Skeletal muscle satellite cell (primary cell): ENCODE results near the gene MMP28.

Experiments used
- H3K27me3 ChIP-seq: 2 replicates; pipeline ENCODE4 v1.7.0; 2013; ENCODE audit warnings: low read length; ENCODE audit not compliant: control insufficient read depth, insufficient read depth
- H3K36me3 ChIP-seq: 2 replicates; pipeline ENCODE4 v1.7.0; 2013; ENCODE audit warnings: mild to moderate bottlenecking, control low read depth, low read length; ENCODE audit not compliant: insufficient read depth
- H3K4me1 ChIP-seq: 2 replicates; pipeline ENCODE4 v1.7.0; 2013; ENCODE audit warnings: low read length; ENCODE audit not compliant: control insufficient read depth, insufficient read depth
- H3K4me2 ChIP-seq: 2 replicates; pipeline ENCODE4 v1.7.0; 2013; ENCODE audit warnings: mild to moderate bottlenecking, low read length
- H3K4me3 ChIP-seq: 2 replicates; pipeline ENCODE4 v1.7.0; 2013; ENCODE audit warnings: low read length
- H3K9ac ChIP-seq: 2 replicates; pipeline ENCODE4 v1.7.0; 2013; ENCODE audit warnings: mild to moderate bottlenecking, low read depth, low read length, moderate library complexity
- H3K9me3 ChIP-seq: replicated peaks from 2 replicates; pipeline ENCODE4 v1.7.0; 2013; ENCODE audit warnings: mild to moderate bottlenecking, control low read depth, low read length

MMP28 gene

DNA sequence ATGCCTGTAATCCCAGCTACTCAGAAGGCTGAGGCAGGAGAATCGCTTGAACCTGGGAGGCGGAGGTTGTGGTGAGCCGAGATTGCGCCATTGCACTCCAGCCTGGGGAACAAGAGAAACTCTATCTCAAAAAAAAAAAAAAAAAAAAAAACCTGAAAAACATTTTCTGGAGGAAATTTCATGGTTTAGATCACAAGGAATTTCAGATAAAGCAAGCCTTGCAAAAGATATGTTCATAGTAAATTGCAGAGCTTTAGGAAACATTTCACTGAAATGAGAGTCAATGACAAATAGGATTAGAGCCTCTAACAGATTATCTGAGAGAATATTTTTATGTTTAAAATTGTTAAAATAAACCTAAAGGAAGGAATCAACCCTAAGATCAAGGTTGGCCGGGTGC is 17.0 kb upstream of the MMP28 start:
- no peak overlapping the region for H3K4me2 ChIP-seq
- H3K9ac ChIP-seq, result no peak overlapping the region
- H3K9me3 ChIP-seq, result no peaks in the 10 kb centered on the region
- H3K4me3 ChIP-seq, result no peak overlapping the region
- peaks cover 12% of the 10 kb centered on the region for H3K36me3 ChIP-seq
- no peaks in the 10 kb centered on the region for H3K27me3 ChIP-seq
- peaks cover 32% of the 10 kb centered on the region for H3K4me1 ChIP-seq

DNA sequence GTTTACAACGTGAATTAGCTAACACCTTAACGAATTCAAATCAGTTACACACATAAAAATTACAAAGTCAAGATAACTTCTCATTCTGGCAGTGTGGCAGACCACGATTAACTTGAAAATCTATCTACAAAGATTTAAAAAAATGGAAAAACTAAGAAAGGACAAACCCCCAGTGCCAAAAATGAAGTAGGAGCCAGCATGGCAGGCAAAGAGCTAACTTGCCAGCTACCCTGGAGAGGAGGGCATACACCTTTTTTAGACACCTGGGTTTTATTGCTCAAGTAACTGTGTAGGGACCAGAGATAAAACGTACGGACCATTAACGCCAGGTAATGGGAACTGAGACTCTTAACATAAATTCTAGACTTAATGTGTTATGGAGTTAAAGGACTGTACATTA is 16.3 kb upstream of the MMP28 start:
- Histone ChIP-seq H3K4me1 (peaks cover 38% of the 10 kb centered on the region), H3K9ac (peak overlapping the region; percentile 91), H3K36me3 (peaks cover 10% of the 10 kb centered on the region), H3K4me2 (peak overlapping the region; percentile 81), H3K9me3 (no peaks in the 10 kb centered on the region), H3K27me3 (no peaks in the 10 kb centered on the region), H3K4me3 (no peak overlapping the region)

DNA sequence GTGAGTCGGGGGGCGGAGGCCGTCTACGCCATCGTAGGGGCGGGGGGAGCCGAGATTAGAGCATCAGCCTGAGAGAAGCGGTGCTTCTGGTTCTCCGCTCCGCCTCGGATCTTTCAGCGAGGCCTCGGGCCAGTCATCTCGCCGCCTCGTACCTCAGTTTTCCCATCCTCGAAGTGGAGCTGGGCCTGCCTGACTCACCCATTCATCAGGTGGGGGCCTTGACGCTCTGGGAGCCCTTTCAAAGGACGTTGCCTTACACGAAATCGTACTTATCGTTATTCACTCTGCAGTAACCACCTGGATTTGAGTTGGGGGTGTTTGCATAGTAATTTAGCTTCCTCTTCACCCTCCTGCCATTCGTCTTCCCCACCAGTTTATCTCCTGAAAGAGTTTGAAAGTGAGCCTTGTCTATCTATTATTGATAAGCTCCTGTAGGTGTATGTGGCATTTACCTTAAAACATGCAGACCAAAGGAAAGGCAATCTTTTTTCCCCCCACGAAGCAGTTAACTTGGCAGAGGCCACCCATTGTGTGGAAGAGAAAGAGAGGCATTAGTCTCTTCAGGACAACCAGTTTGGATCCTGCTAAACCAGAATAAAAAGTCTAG is 14.5 kb upstream of the MMP28 start:
- Histone ChIP-seq H3K27me3 (no peaks in the 10 kb centered on the region), H3K9me3 (no peaks in the 10 kb centered on the region), H3K4me1 (peaks cover 40% of the 10 kb centered on the region), H3K4me3 (peak overlapping the region; percentile 92), H3K4me2 (peak overlapping the region; percentile 81), H3K36me3 (peaks cover 5% of the 10 kb centered on the region), H3K9ac (peak overlapping the region; percentile 91)

DNA sequence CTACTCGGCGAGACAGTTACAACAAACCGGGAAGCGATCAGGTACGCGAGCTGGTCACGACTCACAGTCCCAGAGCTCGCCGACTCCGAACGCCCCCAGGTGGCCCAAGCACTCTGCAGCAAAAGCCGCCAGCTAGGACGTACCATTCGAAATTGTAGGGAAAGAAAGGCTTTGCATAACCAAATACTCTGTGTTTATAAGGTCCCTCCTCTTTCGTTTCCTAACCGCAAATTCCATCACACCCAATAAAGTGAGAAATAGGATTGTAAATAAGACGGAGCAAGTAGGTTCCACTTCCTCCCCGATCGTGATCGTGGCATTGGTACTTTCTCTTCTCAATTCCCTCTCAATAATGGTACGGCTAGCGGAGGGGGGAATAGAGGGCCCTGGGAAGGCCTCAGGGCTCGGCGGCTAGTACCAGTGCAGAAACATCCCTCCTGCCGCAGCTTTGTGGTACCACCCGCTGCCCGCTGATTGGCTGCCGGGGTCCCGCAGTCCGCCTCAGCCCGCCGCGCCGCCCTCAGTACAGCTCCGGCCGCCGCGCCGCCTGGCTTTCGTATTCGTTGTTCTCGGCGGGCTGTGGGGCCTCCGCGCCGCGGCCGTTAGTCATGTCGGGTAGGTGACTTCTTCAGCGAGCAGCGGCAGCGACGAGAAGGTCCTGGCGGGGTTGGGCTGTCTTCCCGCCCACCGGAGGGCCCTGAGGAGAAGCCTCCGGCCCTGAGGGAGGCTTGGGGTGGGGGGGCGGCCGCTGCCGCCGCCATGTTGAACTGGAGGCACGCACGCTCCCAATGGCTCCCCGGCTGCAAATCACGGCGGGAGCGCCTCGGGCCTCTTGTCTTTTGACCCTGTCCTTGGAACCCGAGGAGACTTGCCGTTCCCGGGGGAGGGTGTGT is 13.8 kb upstream of the MMP28 start, which contains the start of gene TAF15:
Gene TAF15 (plus strand): TSS at position 523 of the 893 bp plus-strand sequence. CDS start 86 bp downstream, at position 609.
- peak within 1 kb of the TSS; percentile 92 for H3K4me3 ChIP-seq
- no peaks in the 10 kb centered on the region for H3K9me3 ChIP-seq
- H3K27me3 ChIP-seq, result no peaks in the 10 kb centered on the region

DNA sequence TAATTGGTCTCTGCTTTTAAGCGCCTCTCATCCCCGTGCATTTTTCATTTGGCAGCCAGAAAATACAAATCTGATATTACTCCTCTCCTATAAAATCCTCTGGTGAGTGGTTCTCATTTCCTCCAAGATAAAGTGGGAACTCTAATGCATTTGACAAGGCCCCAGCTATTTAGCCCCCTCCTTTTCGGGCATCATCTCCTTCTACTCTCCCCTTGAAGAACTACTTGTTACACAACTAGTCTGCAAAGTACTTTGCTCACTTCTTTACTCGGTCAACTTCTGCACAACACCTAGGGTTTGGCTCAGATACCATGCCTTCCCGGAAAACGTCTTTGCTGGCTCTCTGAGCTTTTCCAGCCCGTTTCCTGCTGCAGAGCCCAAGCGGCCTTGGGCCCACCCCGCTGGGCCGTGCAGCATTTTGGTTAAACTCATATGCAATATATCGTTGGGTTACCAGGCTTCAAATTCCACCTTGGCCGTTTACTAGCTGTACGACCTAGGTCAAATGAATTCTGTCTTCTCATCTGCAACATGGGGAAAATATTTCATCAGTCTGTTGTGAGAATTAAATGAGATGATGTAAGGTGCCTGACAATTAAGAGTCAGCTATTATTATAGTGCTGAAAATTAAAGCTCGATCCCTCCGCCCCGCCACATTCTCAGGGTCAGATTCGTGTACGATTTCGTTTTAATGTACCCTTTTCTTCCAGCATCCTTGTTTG is 13.0 kb upstream of the MMP28 start:
- peak overlapping the region; percentile 85 for H3K4me2 ChIP-seq
- peak overlapping the region; percentile 91 for H3K9ac ChIP-seq
- peak overlapping the region; percentile 92 for H3K4me3 ChIP-seq
- peaks cover 5% of the 10 kb centered on the region for H3K36me3 ChIP-seq
- H3K9me3 ChIP-seq, result no peaks in the 10 kb centered on the region
- H3K27me3 ChIP-seq, result no peaks in the 10 kb centered on the region
- peaks cover 40% of the 10 kb centered on the region for H3K4me1 ChIP-seq

More for the DNA sequence above, 13.8 kb upstream of the MMP28 start, which contains the start of gene TAF15:
- Histone ChIP-seq H3K4me1 (peaks cover 40% of the 10 kb centered on the region), H3K36me3 (peaks cover 5% of the 10 kb centered on the region), H3K9ac (peak within 1 kb of the TSS; percentile 91), H3K4me2 (peak within 1 kb of the TSS; percentile 85)

DNA sequence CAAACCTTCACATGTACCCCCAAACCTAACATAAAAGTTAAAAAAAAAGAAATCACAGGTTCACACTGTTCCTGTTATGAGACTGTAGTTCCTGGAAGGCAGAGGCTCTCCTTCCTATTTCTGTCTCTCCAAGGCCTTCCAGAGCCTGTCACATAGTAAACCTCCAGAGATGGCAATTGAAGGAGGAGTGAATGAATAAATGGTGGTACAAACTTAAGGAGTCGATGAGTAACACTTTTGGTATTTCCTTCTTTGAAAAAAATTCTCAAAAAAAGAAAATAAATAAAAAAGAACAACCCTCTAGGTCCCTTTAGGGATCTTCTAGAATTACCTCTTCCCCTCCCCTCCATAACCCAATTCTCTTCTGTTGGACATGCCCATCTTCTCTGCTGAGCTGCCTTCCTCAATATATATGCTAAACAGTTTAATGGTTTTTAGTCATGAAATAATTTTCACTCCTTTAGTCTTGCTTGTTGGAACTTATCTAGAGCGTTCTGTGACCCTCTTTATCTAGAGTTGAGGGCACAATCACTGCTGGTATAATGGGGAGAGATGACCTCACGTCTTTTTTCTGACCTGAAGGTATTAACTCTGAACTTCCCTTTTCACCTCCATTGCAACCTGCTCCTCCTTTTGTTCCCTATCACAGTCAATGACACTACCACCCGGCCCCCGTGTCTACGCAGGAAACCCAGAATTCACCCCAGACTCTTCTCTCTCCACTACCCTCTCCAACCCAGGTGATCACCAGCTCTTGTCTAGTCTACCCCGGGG is 12.1 kb upstream of the MMP28 start:
- H3K9ac ChIP-seq, result no peak overlapping the region
- H3K4me2 ChIP-seq, result peak overlapping the region; percentile 5
- no peak overlapping the region for H3K4me3 ChIP-seq
- H3K9me3 ChIP-seq, result no peaks in the 10 kb centered on the region
- peaks cover 40% of the 10 kb centered on the region for H3K4me1 ChIP-seq
- no peaks in the 10 kb centered on the region for H3K27me3 ChIP-seq
- H3K36me3 ChIP-seq, result peaks cover 5% of the 10 kb centered on the region

DNA sequence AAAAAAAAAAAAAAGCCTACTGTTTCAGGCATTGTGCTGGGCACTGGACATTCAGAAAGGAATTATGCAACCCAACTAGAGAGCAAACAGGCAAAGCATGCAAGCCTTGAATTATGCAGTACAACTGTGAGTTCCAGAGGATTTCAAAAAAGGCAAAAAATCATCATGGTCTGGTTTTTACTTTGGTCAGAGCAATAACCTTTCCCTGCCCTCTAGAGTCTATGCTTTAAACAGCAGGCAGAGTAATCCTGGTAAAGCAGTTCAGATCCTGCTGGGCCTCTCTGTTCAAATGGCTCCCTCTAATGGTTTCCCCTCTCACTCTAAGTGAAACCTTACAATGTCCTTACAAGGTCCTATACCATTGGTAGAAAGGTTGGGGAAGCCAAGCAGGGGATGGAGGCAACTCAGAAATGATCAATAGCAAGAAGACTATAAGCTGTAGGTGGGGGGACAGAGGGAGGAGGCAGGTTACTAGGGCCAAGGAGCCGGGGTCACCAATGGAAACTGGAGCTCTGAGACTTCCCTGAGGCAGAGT is 9.3 kb upstream of the MMP28 start:
- Histone ChIP-seq H3K36me3 (no peaks in the 10 kb centered on the region), H3K4me1 (peaks cover 29% of the 10 kb centered on the region), H3K9ac (no peak overlapping the region), H3K9me3 (no peaks in the 10 kb centered on the region), H3K27me3 (peaks cover 13% of the 10 kb centered on the region), H3K4me2 (no peak overlapping the region), H3K4me3 (no peak overlapping the region)

DNA sequence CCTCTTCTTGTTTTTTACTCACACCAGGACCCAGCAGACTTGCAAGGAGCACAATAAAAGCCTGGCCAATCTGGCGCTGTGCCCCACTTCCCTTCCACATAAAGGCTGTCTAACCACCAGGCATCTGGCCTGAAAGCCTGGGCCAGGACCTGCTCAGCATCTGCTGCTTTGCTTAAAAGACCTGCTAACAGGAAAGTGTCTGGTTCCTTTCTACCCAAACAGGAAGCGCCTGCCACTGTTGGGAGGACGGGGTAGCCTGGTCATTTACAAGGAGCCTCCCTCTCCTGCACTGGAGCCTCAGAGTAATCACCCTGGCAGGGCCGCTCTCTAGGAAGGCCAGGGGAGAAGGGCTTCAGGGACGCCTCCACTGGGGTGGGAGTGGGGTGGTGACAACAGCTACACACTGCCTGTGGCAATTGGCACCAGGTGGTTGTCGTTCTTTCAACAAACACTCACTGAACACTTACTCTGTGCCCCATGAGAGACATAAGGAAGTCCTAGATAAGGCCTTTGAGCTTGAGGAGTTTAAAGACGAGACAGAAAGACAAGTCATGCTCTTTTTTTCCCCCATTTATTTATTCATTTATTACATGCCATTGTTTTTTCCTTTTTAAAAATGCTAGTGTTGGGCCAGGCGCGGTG is 6.3 kb upstream of the MMP28 start:
- H3K9ac ChIP-seq, result no peak overlapping the region

DNA sequence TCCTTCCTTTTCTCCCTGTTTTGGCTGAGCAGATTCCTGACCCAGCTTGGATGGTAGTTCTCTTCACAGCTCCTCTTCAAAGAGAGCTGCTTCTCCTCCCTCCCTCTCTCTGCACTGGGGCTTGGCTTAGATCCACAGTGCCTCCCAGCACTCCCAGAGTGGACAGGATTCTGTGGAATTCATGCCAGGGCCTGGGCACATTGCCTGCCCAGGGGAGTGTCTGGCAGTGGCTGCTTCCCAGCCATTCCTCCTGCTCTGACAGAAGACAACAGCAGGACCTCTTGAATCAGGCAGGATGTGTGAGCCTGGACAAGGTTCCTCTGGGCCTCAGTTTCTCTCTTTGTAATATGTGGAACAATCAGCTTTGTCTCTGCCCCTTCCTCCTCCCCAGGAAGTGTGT is 4.5 kb upstream of the MMP28 start:
- Histone ChIP-seq H3K4me3 (no peak overlapping the region), H3K9me3 (no peaks in the 10 kb centered on the region), H3K27me3 (peaks cover 54% of the 10 kb centered on the region), H3K4me2 (no peak overlapping the region), H3K4me1 (peaks cover 13% of the 10 kb centered on the region), H3K9ac (no peak overlapping the region), H3K36me3 (no peaks in the 10 kb centered on the region)

More for the DNA sequence above, 6.3 kb upstream of the MMP28 start:
- no peaks in the 10 kb centered on the region for H3K36me3 ChIP-seq
- H3K4me2 ChIP-seq, result no peak overlapping the region
- H3K9me3 ChIP-seq, result no peaks in the 10 kb centered on the region
- H3K4me1 ChIP-seq, result peaks cover 10% of the 10 kb centered on the region
- H3K4me3 ChIP-seq, result no peak overlapping the region
- peaks cover 37% of the 10 kb centered on the region for H3K27me3 ChIP-seq

DNA sequence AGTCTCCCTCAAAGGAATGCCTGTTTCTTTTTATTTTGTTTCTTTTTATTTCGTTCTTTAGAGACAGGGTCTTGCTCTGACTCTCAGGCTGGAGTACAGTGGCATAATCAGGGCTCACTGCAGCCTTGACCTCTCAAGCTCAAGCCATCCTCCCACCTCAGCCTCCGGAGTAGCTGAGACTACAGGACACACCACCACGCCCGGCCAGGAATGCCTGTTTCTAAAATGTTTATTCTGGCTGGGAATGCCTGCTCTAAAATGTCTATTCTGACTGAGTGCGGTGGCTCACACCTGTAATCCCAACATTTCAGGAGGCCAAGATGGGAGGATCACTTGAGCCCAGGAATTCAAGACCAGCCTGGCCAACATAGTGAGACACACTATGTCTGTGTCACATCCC is 2.5 kb upstream of the MMP28 start:
- no peaks in the 10 kb centered on the region for H3K9me3 ChIP-seq
- H3K9ac ChIP-seq, result no peak overlapping the region
- peaks cover 17% of the 10 kb centered on the region for H3K4me1 ChIP-seq
- no peak overlapping the region for H3K4me3 ChIP-seq
- peaks cover 67% of the 10 kb centered on the region for H3K27me3 ChIP-seq
- H3K4me2 ChIP-seq, result no peak overlapping the region
- no peaks in the 10 kb centered on the region for H3K36me3 ChIP-seq
